ENCODE data around the gene C5AR1.

The C5AR1 gene

GRCh38 chr19:47309608-47310007 lies at the start of gene C5AR1:
Gene C5AR1, plus strand, starts transcription at chr19:47309861. Its CDS starts 35 bp downstream, at chr19:47309896.
- TF ChIP-seq TEAD4 (IDR thresholded peaks at IDR 0.05) (no peak), RAD21 (IDR thresholded peaks at IDR 0.05; ENCODE audit: low read depth) (no peak), FOXM1 (IDR thresholded peaks at IDR 0.05; ENCODE audit: borderline replicate concordance, low read depth) (no peak), TCF12 (IDR thresholded peaks at IDR 0.05; ENCODE audit: low read depth) (no peak), CREB1 (IDR thresholded peaks at IDR 0.05; ENCODE audit: low read depth) (no peak), YY1 (IDR thresholded peaks at IDR 0.05; ENCODE audit: low read depth) (no peak), EGR1 (IDR thresholded peaks at IDR 0.05) (no peak), ZBTB7A (IDR thresholded peaks at IDR 0.05; ENCODE audit: low read depth) (no peak), NFIC (IDR thresholded peaks at IDR 0.05) (no peak), CEBPB (IDR thresholded peaks at IDR 0.05) (no peak), EP300 (IDR thresholded peaks at IDR 0.05; ENCODE audit: borderline replicate concordance) (no peak), TAF1 (IDR thresholded peaks at IDR 0.05; ENCODE audit: low read depth) (no peak), USF1 (IDR thresholded peaks at IDR 0.05) (no peak)
- TF ChIP-seq, protein P1, sequence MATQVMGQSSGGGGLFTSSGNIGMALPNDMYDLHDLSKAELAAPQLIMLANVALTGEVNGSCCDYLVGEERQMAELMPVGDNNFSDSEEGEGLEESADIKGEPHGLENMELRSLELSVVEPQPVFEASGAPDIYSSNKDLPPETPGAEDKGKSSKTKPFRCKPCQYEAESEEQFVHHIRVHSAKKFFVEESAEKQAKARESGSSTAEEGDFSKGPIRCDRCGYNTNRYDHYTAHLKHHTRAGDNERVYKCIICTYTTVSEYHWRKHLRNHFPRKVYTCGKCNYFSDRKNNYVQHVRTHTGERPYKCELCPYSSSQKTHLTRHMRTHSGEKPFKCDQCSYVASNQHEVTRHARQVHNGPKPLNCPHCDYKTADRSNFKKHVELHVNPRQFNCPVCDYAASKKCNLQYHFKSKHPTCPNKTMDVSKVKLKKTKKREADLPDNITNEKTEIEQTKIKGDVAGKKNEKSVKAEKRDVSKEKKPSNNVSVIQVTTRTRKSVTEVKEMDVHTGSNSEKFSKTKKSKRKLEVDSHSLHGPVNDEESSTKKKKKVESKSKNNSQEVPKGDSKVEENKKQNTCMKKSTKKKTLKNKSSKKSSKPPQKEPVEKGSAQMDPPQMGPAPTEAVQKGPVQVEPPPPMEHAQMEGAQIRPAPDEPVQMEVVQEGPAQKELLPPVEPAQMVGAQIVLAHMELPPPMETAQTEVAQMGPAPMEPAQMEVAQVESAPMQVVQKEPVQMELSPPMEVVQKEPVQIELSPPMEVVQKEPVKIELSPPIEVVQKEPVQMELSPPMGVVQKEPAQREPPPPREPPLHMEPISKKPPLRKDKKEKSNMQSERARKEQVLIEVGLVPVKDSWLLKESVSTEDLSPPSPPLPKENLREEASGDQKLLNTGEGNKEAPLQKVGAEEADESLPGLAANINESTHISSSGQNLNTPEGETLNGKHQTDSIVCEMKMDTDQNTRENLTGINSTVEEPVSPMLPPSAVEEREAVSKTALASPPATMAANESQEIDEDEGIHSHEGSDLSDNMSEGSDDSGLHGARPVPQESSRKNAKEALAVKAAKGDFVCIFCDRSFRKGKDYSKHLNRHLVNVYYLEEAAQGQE (IDR thresholded peaks at IDR 0.05; ENCODE audit: low read depth) = no peak
- TF ChIP-seq, protein P2, sequence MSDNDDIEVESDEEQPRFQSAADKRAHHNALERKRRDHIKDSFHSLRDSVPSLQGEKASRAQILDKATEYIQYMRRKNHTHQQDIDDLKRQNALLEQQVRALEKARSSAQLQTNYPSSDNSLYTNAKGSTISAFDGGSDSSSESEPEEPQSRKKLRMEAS (IDR thresholded peaks at IDR 0.05) = no peak

GRCh38 chr19:47260476-47260875 lies 49.2 kb upstream of the C5AR1 start:
- TF ChIP-seq NFIC (IDR thresholded peaks at IDR 0.05) (no peak), ZBTB7A (IDR thresholded peaks at IDR 0.05; ENCODE audit: low read depth) (no peak), EP300 (IDR thresholded peaks at IDR 0.05; ENCODE audit: borderline replicate concordance) (no peak), TEAD4 (IDR thresholded peaks at IDR 0.05) (no peak), CEBPB (IDR thresholded peaks at IDR 0.05) (no peak), YY1 (IDR thresholded peaks at IDR 0.05; ENCODE audit: low read depth) (no peak), RAD21 (IDR thresholded peaks at IDR 0.05; ENCODE audit: low read depth) (no peak), TAF1 (IDR thresholded peaks at IDR 0.05; ENCODE audit: low read depth) (no peak), FOXM1 (IDR thresholded peaks at IDR 0.05; ENCODE audit: borderline replicate concordance, low read depth) (no peak), CREB1 (IDR thresholded peaks at IDR 0.05; ENCODE audit: low read depth) (no peak)
- TF ChIP-seq, protein P2 (IDR thresholded peaks at IDR 0.05) = no peak
- TF ChIP-seq, protein P1 (IDR thresholded peaks at IDR 0.05; ENCODE audit: low read depth) = no peak

DNA sequence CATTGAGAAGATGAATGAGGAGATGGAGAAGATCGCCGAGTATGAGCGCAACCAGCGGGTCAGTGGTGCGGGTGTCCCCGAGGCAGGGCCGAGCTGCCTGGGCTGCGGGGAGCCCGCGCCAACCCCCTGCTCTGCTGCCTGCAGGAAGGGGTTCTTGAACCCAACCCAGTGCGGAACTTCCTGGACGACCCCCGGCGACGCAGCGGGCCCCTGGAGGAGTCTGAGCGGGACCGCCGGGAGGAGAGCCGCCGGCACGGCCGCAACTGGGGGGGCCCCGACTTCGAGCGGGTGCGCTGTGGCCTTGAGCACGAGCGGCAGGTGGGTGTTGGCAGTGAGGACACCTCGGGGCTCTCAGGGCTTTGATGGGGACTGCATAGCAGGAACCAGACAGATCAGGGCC lies 45.0 kb upstream of the C5AR1 start:
- TF ChIP-seq TAF1 (IDR thresholded peaks at IDR 0.05; ENCODE audit: low read depth) (no peak), CREB1 (IDR thresholded peaks at IDR 0.05; ENCODE audit: low read depth) (no peak), EGR1 (IDR thresholded peaks at IDR 0.05) (no peak), FOXM1 (IDR thresholded peaks at IDR 0.05; ENCODE audit: borderline replicate concordance, low read depth) (no peak), USF1 (IDR thresholded peaks at IDR 0.05) (no peak), TCF12 (IDR thresholded peaks at IDR 0.05; ENCODE audit: low read depth) (no peak), YY1 (IDR thresholded peaks at IDR 0.05; ENCODE audit: low read depth) (no peak)
- TF ChIP-seq, protein P1 (IDR thresholded peaks at IDR 0.05; ENCODE audit: low read depth) = no peak

DNA sequence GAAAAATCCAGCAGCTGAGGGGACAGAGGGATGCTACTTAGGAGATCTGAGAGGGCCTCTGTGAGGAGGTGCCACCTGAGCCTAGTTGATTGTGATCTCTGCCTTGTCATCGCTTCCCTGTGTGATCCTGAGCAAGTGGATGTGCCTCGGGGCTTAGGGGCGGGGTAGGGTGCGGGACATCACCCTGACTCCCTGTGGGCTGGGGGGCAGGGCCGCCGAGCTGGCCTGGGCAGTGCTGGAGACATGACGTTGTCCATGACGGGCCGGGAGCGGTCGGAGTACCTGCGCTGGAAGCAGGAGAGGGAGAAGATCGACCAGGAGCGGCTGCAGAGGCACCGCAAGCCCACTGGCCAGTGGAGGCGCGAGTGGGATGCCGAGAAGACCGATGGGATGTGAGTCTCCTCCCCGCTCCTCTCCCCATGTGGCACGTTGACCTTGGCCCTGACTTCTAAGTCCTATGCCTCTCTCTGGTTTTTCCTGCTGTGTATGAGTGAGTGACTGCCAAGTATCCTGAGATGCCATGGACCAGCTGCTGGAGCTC lies 43.2 kb upstream of the C5AR1 start:
- TF ChIP-seq TAF1 (IDR thresholded peaks at IDR 0.05; ENCODE audit: low read depth) (no peak), TEAD4 (IDR thresholded peaks at IDR 0.05) (no peak), YY1 (IDR thresholded peaks at IDR 0.05; ENCODE audit: low read depth) (no peak)
- TF ChIP-seq, protein P1 (IDR thresholded peaks at IDR 0.05; ENCODE audit: low read depth) = no peak
